Activated naive CD4-positive, alpha-beta T cell treated with anti-CD3 and anti-CD28 coated beads for 36 hours (primary cell): Measurements from ENCODE around the gene ENO3. TPM values are rescaled to one million over a fixed set of nuclear protein-coding genes. Genes with fewer than 3 reads are reported as not detected.

Experiments
- CTCF ChIA-PET: fragments of 350-600 bp; sonication (Branson Sonifier 250); formaldehyde crosslinking; loops from one replicate; lab custom pipeline; 2021; ENCODE audit warnings: antibody characterized with exemption; lab: Charles Lee
- DNase-seq: peaks from one replicate; pipeline ENCODE4 v3.0.0-alpha.2; 2020
- H3K27ac Mint-ChIP-seq: one replicate; pipeline ENCODE4 v1.8.0; 2021; ENCODE audit warnings: mild to moderate bottlenecking, mixed read lengths
- H3K27me3 Mint-ChIP-seq: one replicate; pipeline ENCODE4 v1.8.0; 2021; ENCODE audit warnings: low read depth, mixed read lengths
- H3K36me3 Mint-ChIP-seq: one replicate; pipeline ENCODE4 v1.8.0; 2021; ENCODE audit warnings: low read depth, mixed read lengths
- H3K4me1 Mint-ChIP-seq: one replicate; pipeline ENCODE4 v1.8.0; 2021; ENCODE audit warnings: low read depth, mixed read lengths
- H3K4me3 Mint-ChIP-seq: one replicate; pipeline ENCODE4 v1.8.0; 2021; ENCODE audit warnings: mild to moderate bottlenecking, moderate library complexity, mixed read lengths
- H3K9me3 Mint-ChIP-seq: one replicate; pipeline ENCODE4 v1.8.0; 2021; ENCODE audit warnings: mixed read lengths
- intact Hi-C: fragments of 100-400 bp; cut with micrococcal nuclease; formaldehyde crosslinking; loops from one replicate; pipeline ENCODE4 v1.15.1; 2023
- total RNA-seq, 2 experiments: library from RNA; stranded (reverse); gene quantifications; one replicate each; pipeline ENCODE4 v1.2.3, GENCODE V29; 2021

The ENO3 gene
- total RNA-seq, 2 experiments from 2014 or later = 26.7 to 28.9 TPM

GRCh38 chr17:4946312-4946976 is 4.5 kb upstream of the ENO3 start:
- CTCF ChIA-PET = interaction anchor here (1.0 to 1.3 kb wide), 2 partner anchors 10 to 23 kb away, joined by 3 read pairs; no protein-coding TSS in a partner anchor
- DNase-seq = no peak
- H3K27me3 Mint-ChIP-seq = no peaks in the 10 kb centered on the region
- intact Hi-C loops = loop anchor here (2.0 to 10.0 kb wide), 4 partner anchors 338 to 982 kb away; partner anchors contain the start of genes ATP2A3, CYB5D2, RABEP1 and UBE2G1
- H3K4me1 Mint-ChIP-seq = peaks cover 59% of the 10 kb centered on the region
- H3K4me3 Mint-ChIP-seq = peak overlapping the region; percentile 97
- peak overlapping the region; percentile 99 for H3K27ac Mint-ChIP-seq
- H3K9me3 Mint-ChIP-seq = no peaks in the 10 kb centered on the region
- peaks cover 55% of the 10 kb centered on the region for H3K36me3 Mint-ChIP-seq

DNA sequence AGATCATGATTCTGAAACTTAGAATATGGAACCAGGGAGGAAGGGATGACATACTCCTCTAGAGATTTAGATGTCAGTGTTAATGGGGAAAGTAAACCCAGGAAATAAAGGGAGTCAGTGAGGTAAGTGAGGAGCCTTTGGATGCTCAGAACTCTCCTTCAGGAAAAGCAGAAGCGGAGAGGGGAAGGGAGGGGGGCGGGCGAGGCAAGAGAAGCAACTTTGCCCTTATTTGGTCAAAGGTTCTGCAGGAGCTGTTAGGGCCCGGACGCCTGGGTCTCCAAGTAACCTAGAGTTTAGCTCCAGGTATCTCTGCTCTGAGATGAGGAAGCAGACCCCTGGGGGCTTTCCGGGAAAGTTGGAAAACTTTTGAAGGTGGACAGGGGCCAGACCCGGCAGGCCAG is 3.9 kb upstream of the ENO3 start:
- H3K4me1 Mint-ChIP-seq = peaks cover 54% of the 10 kb centered on the region
- intact Hi-C loops = loop anchor here (2.0 to 10.0 kb wide), 4 partner anchors 338 to 982 kb away; partner anchors contain the start of genes ATP2A3, CYB5D2, RABEP1 and UBE2G1
- H3K27ac Mint-ChIP-seq = peak overlapping the region; percentile 99
- no peaks in the 10 kb centered on the region for H3K9me3 Mint-ChIP-seq
- peaks cover 50% of the 10 kb centered on the region for H3K36me3 Mint-ChIP-seq
- peak overlapping the region; percentile 97 for H3K4me3 Mint-ChIP-seq
- DNase-seq = no peak
- CTCF ChIA-PET = interaction anchor here (1.0 kb wide), 1 partner anchor 9 kb away, joined by 3 read pairs; no protein-coding TSS in a partner anchor
- H3K27me3 Mint-ChIP-seq = no peaks in the 10 kb centered on the region

- no peaks in the 10 kb centered on the region for H3K27me3 Mint-ChIP-seq
- CTCF ChIA-PET = no interaction called here
- peak; percentile 84 for DNase-seq
- intact Hi-C loops = loop anchor here (1.0 to 10.0 kb wide), 10 partner anchors 7 to 983 kb away; partner anchors contain the start of genes ARRB2, ATP2A3, CYB5D2 and INCA1
- no peaks in the 10 kb centered on the region for H3K9me3 Mint-ChIP-seq
- H3K4me1 Mint-ChIP-seq = peaks cover 49% of the 10 kb centered on the region
- H3K27ac Mint-ChIP-seq = peak overlapping the region; percentile 99
- H3K36me3 Mint-ChIP-seq = peaks cover 45% of the 10 kb centered on the region
- peak overlapping the region; percentile 97 for H3K4me3 Mint-ChIP-seq
Measured at GRCh38 chr17:4947411-4948165, 3.3 kb upstream of the ENO3 start.

DNA sequence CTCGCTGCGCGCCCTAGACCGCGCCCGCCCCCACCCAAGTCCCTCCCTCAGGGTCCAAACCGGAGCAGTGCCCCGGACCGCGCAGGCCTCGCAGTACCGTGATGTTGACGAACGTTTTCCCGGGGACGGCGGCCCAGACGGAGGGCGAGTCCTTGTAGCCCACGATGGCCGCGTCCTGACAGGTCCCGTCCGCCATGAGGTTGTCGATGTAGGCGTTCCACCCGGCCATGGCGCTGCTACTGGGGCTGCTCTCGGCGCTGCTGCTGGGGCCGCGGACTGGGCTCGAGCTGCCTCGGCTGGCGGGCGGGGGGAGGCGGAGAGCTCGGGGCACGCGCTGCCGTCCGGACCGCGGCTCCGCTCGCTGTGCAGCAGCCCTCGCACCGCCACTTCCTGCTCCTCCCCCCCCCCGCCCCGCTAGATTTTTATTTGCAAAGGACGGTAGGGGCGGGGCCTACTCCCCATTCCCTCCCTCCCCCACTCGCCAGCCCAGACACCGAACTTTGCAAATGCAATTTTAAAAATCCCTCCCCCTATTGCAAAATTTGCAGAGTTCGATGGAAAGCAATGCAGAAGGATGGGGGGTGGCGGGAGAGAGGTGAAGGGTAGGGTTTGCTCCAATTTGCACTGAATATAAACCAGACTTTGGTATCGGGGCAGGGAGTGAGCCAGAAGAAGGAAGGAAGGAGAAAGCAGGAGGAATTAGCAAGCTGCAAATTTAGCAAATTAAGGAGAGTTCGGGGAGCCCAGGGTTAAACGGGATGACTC is 2.6 kb upstream of the ENO3 start, which contains the start of gene PFN1:
Gene PFN1, minus strand, starts transcription at position 365 of the 765 bp plus-strand sequence. Its CDS starts 136 bp downstream, at position 229.
- Mint-ChIP-seq H3K4me3 (peak within 1 kb of the TSS; percentile 97), H3K36me3 (peaks cover 37% of the 10 kb centered on the region), H3K27me3 (no peaks in the 10 kb centered on the region), H3K9me3 (no peaks in the 10 kb centered on the region), H3K27ac (peak within 1 kb of the TSS; percentile 99), H3K4me1 (peaks cover 41% of the 10 kb centered on the region)
- DNase-seq = peak; percentile 94
- CTCF ChIA-PET = no interaction called here
- intact Hi-C loops = loop anchor here (1.0 to 10.0 kb wide), 9 partner anchors 8 to 984 kb away; partner anchors contain the start of genes ARRB2, ATP2A3, CYB5D2 and INCA1

GRCh38 chr17:4948931-4949320 is 2.0 kb upstream of the ENO3 start:
- Mint-ChIP-seq H3K9me3 (no peaks in the 10 kb centered on the region), H3K36me3 (peaks cover 36% of the 10 kb centered on the region), H3K27me3 (no peaks in the 10 kb centered on the region), H3K4me3 (peak overlapping the region; percentile 97), H3K27ac (peak overlapping the region; percentile 99), H3K4me1 (peaks cover 35% of the 10 kb centered on the region)
- DNase-seq = peak; percentile 78
- intact Hi-C loops = loop anchor here (1.0 to 10.0 kb wide), 10 partner anchors 9 to 984 kb away; partner anchors contain the start of genes ARRB2, ATP2A3, CYB5D2 and INCA1
- CTCF ChIA-PET = no interaction called here

- Mint-ChIP-seq H3K27me3 (no peaks in the 10 kb centered on the region), H3K27ac (peak overlapping the region; percentile 99), H3K36me3 (peaks cover 33% of the 10 kb centered on the region), H3K9me3 (no peaks in the 10 kb centered on the region), H3K4me1 (peaks cover 29% of the 10 kb centered on the region), H3K4me3 (peak overlapping the region; percentile 97)
- peak; percentile 86 for DNase-seq
- intact Hi-C loops = loop anchor here (1.0 to 10.0 kb wide), 7 partner anchors 40 to 985 kb away; partner anchors contain the start of genes ARRB2, ATP2A3, CYB5D2 and INCA1
- CTCF ChIA-PET = no interaction called here
Measured at GRCh38 chr17:4949321-4950074, 1.4 kb upstream of the ENO3 start.

GRCh38 chr17:4950075-4950745 is 709 bp upstream of the ENO3 start:
- peaks cover 22% of the 10 kb centered on the region for H3K4me1 Mint-ChIP-seq
- intact Hi-C loops = no loop called here
- CTCF ChIA-PET = no interaction called here
- DNase-seq = peak; percentile 44
- no peaks in the 10 kb centered on the region for H3K9me3 Mint-ChIP-seq
- H3K27me3 Mint-ChIP-seq = no peaks in the 10 kb centered on the region
- peak overlapping the region; percentile 93 for H3K27ac Mint-ChIP-seq
- peak overlapping the region; percentile 81 for H3K4me3 Mint-ChIP-seq
- peaks cover 25% of the 10 kb centered on the region for H3K36me3 Mint-ChIP-seq

DNA sequence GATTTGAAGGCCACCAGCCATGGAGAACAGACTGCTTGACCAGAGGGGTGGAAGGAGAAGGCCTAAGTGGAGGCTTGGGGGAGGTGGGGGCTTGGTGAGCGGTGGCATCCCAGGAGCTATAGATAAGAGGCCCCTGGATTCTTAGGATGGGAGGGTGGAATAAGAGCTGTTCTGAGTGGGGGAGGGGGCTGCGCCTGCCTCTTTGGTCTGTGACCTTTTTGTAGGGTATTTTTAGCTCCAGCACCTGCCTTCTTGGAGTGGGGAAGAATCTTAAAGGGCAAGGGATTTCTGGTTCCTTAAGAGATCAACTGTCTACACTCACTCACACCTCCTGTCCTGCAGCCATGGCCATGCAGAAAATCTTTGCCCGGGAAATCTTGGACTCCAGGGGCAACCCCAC is 567 bp downstream of the ENO3 start:
- H3K27ac Mint-ChIP-seq = no peak overlapping the region
- H3K36me3 Mint-ChIP-seq = peaks cover 16% of the 10 kb centered on the region
- no peaks in the 10 kb centered on the region for H3K9me3 Mint-ChIP-seq
- H3K27me3 Mint-ChIP-seq = no peaks in the 10 kb centered on the region
- DNase-seq = no peak
- intact Hi-C loops = no loop called here
- CTCF ChIA-PET = interaction anchor here (1.1 to 1.4 kb wide), 4 partner anchors 11 to 46 kb away, joined by 3 to 4 read pairs (median 4); partner anchors contain the start of genes RNF167, SLC25A11 and SPAG7
- peak overlapping the region; percentile 81 for H3K4me3 Mint-ChIP-seq
- H3K4me1 Mint-ChIP-seq = peaks cover 17% of the 10 kb centered on the region

- Mint-ChIP-seq H3K9me3 (no peaks in the 10 kb centered on the region), H3K4me3 (no peak overlapping the region), H3K36me3 (peaks cover 7% of the 10 kb centered on the region), H3K27ac (no peak overlapping the region), H3K4me1 (peaks cover 20% of the 10 kb centered on the region), H3K27me3 (no peaks in the 10 kb centered on the region)
- no peak for DNase-seq
- intact Hi-C loops = no loop called here
- CTCF ChIA-PET = interaction anchor here (1.1 to 1.2 kb wide), 2 partner anchors 11 to 14 kb away, joined by 3 to 4 read pairs; partner anchors contain the start of gene SPAG7
Measured at GRCh38 chr17:4953451-4953961, 2.6 kb downstream of the ENO3 start.

DNA sequence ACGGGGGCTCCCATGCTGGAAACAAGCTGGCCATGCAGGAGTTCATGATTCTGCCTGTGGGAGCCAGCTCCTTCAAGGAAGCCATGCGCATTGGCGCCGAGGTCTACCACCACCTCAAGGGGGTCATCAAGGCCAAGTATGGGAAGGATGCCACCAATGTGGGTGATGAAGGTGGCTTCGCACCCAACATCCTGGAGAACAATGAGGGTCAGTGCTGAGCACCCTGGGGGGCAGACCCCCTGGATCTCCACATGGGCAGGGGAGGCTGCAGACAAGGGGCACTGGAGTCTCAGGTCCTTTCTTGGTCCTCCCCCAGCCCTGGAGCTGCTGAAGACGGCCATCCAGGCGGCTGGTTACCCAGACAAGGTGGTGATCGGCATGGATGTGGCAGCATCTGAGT is 4.2 kb downstream of the ENO3 start:
- Mint-ChIP-seq H3K36me3 (peaks cover 5% of the 10 kb centered on the region), H3K4me1 (peaks cover 18% of the 10 kb centered on the region)
- CTCF ChIA-PET = interaction anchor here (0.6 to 1.0 kb wide), 2 partner anchors 11 to 76 kb away, joined by 3 read pairs; no protein-coding TSS in a partner anchor

More for the DNA sequence above, 4.2 kb downstream of the ENO3 start:
- DNase-seq = no peak
- Mint-ChIP-seq H3K27ac (no peak overlapping the region), H3K4me3 (no peak overlapping the region), H3K27me3 (no peaks in the 10 kb centered on the region), H3K9me3 (no peaks in the 10 kb centered on the region)
- intact Hi-C loops = no loop called here
